ENCODE data around the gene NEK4. TPM values are rescaled to one million over a fixed set of nuclear protein-coding genes. Genes with fewer than 3 reads are reported as not detected.
A peak's percentile ranks its signal among the peaks of the same experiment; 100 is the strongest.

The NEK4 gene
- total and polyA plus RNA-seq, 10 donors, result 3.2 to 28.0 (median 23.3) TPM

DNA sequence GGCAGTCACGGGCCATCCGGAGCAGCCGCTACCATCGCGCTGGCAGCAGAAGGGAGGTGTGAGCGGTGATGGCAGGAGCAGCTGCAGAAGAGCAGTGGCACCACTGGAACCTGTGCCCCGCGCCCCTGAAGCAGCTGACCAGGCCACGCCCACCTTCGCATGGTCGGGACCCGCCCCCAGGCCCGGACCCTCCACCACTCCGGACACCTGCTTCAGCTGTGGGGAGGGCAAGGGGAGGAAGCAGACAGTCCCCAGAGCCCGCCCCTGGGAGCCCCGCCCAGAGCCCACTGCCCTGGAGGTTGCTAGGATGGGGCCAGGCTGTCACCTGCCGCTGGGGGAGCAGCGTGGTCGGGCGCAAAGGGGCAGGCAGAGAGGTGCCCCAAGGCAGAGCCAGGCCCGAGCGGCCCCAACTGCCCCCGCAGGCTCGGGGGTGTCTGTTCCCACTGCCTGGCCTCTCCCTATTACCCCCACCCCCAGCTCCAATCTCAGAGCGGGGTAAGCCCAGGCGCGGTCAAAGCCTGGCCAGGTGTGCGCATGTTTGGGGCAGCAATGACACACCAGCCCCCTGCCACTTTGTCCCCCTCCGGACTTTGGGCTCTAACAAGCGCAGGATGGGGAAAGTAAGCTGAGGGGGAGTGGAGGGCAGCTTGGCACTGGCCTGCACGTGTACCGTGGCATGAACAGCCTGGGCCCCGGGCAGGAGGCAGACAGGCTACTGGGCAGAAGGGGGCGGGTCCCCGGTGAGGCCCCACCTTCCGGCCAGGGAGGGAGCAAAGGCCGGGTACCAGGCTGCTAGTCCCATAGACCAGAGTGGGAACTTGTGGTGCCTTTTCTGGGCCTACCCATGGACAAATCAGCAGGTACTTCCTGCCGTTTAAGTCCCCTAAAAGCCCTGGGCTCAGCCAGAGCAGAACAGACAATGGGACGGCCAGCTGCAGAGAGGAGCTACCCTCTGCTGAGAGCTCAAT, 56.1 kb downstream of the NEK4 start:
- intact Hi-C loops (cut with DNase I; ENCODE audit: low total_unique reads), result no loop called here
- no peaks in the 10 kb centered on the region for H3K27me3 ChIP-seq (replicated peaks in 1 of 7)
- WGBS, 5 donors, result 71 to 84% (median 81%) methylated on average over 26 to 39 of the region's 39 CpGs
- no peak for DNase-seq
- no peak overlapping the region for H3K27ac ChIP-seq
- no peak overlapping the region for H3K4me3 ChIP-seq
- H3K4me1 ChIP-seq, result peaks cover 0 to 15% (median 1%) of the 10 kb centered on the region in 6 donors
- TF ChIP-seq, protein P1, sequence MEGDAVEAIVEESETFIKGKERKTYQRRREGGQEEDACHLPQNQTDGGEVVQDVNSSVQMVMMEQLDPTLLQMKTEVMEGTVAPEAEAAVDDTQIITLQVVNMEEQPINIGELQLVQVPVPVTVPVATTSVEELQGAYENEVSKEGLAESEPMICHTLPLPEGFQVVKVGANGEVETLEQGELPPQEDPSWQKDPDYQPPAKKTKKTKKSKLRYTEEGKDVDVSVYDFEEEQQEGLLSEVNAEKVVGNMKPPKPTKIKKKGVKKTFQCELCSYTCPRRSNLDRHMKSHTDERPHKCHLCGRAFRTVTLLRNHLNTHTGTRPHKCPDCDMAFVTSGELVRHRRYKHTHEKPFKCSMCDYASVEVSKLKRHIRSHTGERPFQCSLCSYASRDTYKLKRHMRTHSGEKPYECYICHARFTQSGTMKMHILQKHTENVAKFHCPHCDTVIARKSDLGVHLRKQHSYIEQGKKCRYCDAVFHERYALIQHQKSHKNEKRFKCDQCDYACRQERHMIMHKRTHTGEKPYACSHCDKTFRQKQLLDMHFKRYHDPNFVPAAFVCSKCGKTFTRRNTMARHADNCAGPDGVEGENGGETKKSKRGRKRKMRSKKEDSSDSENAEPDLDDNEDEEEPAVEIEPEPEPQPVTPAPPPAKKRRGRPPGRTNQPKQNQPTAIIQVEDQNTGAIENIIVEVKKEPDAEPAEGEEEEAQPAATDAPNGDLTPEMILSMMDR (IDR thresholded peaks at IDR 0.05 in 8 of 11, conservative IDR thresholded peaks at IDR 0.05 in 3 of 11), result no peak
- TF ChIP-seq POLR2AphosphoS5 (IDR thresholded peaks at IDR 0.05) (no peak), POLR2A (IDR thresholded peaks at IDR 0.05) (no peak)
- peaks cover 0 to 9% (median 5%) of the 10 kb centered on the region in 8 donors for H3K9me3 ChIP-seq
- peaks cover 0 to 48% (median 3%) of the 10 kb centered on the region in 6 donors for H3K36me3 ChIP-seq

DNA sequence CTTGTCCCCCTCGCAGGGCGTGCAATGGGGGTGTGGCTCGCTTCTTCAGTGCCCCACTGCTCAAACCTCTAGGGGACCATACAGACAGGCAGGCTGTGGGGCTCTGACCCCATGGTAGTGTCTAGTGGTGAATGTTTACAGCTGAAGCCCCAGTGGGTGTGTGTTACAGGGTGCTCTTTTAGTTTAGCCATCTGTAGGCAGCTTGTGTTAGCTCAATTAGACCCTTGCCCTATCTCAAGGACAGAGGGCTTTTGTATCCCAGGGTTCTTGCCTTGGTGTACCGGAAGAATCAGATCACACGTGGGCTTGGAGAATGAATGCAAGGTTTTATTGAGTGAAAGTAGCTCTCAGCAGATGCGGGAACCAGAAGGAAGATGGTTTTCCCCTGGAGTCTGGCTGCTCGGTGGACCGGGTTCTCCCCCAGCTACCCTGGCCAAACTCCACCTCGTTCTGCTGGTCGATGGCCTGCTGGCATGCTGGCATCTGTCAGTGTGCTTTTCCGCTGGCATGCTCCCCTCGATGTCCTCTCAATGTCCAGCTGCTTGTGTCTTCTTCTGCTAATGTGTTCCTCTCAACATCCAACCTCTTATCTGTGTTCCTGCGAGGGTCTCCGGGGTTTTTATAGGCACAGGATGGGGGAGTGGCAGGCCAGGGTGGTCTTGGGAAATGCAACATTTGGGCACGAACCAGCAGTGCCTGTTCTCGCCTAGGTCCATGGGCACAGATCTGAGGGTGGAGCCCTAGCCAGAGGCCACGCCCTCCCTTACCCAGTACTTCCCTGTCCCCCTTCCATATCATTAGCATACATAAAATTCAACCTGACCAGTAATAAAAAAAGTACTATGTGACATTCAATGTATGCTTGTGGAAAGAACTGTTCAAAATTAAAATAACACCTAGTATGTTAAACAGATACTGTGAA, 58.2 kb downstream of the NEK4 start:
- TF ChIP-seq POLR2A (IDR thresholded peaks at IDR 0.05), result no peak
- TF ChIP-seq, protein P1 (IDR thresholded peaks at IDR 0.05 in 8 of 11, conservative IDR thresholded peaks at IDR 0.05 in 3 of 11), result no peak
- no peak for TF ChIP-seq POLR2AphosphoS5 (IDR thresholded peaks at IDR 0.05)
- Histone ChIP-seq H3K4me3 (no peak overlapping the region), H3K9me3 (no peaks in the 10 kb centered on the region), H3K4me1 (peaks cover 5 to 36% (median 11%) of the 10 kb centered on the region in 6 donors), H3K27me3 (replicated peaks in 1 of 7) (no peaks in the 10 kb centered on the region), H3K27ac (no peak overlapping the region), H3K36me3 (peaks cover 0 to 58% (median 12%) of the 10 kb centered on the region in 6 donors)
- DNase-seq, result no peak
- 95 to 97% (median 96%) methylated on average over 17 of the region's 17 CpGs for WGBS, 5 donors
- intact Hi-C loops (cut with DNase I; ENCODE audit: low total_unique reads), result no loop called here

DNA sequence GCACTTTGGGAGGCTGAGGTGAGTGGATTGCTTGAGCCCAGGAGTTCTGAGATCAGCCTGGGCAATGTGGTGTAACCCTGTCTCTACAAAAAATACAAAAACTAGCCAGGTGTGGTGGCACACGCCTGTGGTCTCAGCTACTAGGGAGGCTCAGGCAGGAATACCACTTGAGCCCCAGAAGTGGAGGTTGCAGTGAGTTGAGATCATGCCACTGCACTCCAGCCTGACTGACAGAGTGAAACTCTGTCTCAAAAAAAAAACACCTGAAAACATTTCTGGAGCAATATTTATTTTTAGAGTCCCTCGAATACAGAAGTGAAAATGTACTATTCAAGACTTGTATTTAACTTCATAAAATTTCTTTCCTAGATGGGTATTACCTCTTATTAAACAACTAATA, 60.2 kb downstream of the NEK4 start:
- peaks cover 17 to 50% (median 25%) of the 10 kb centered on the region in 6 donors for H3K4me1 ChIP-seq
- peak overlapping the region in 5 of 8 donors; percentile 21 to 54 (median 29) for H3K27ac ChIP-seq
- H3K36me3 ChIP-seq, result peaks cover 0 to 52% (median 13%) of the 10 kb centered on the region in 6 donors
- TF ChIP-seq POLR2A (IDR thresholded peaks at IDR 0.05) (no peak), POLR2AphosphoS5 (IDR thresholded peaks at IDR 0.05) (peak in 1 of 3 donors; percentile 5)
- TF ChIP-seq, protein P1 (IDR thresholded peaks at IDR 0.05 in 8 of 11, conservative IDR thresholded peaks at IDR 0.05 in 3 of 11), result no peak
- intact Hi-C loops (cut with DNase I; ENCODE audit: low total_unique reads), result no loop called here
- WGBS, 5 donors, result 62 to 77% (median 73%) methylated on average over 2 of the region's 2 CpGs
- no peak overlapping the region for H3K4me3 ChIP-seq
- H3K9me3 ChIP-seq, result no peaks in the 10 kb centered on the region
- H3K27me3 ChIP-seq (replicated peaks in 1 of 7), result no peaks in the 10 kb centered on the region
- no peak for DNase-seq
